ENCODE measurements around the gene EBLN1.

EBLN1 gene

DNA sequence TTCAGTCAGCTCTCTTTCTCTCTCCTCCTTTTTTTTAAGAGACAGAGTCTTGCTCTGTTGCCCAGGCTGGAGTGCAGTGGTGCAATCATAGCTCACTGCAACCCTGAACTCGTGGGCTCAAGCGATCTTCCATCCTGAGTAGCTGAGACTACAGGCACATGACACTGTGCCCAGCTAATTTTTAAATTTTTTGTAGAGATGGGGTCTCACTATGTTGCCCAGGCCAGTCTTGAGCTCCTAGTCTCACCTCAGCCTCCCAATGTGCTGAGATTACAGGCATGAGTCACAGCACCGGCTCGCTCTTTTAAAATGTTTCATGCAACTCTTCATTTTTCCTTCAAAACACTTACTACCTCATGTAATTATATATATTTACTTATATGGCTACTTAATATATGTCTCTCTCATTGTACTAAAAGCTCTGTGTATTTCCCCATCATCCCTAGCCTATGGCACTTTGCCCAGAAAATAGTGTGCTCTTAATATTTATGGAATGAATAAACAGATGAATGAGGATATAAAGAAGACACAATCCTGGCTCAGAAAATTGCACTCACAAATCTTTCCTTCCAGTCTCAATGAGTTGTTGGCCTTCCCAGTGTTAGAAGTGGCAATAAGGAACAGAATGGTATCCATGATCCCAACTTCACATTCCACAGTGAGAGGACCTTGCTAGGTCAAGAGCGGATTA is 33.9 kb downstream of the EBLN1 start:
- TF ChIP-seq YY1 (IDR thresholded peaks at IDR 0.05; ENCODE audit: low read depth) (no peak), NFIC (IDR thresholded peaks at IDR 0.05) (no peak), EGR1 (IDR thresholded peaks at IDR 0.05) (no peak), TCF12 (IDR thresholded peaks at IDR 0.05; ENCODE audit: low read depth) (no peak), RAD21 (IDR thresholded peaks at IDR 0.05; ENCODE audit: low read depth) (no peak), ZBTB7A (IDR thresholded peaks at IDR 0.05; ENCODE audit: low read depth) (no peak), FOXM1 (IDR thresholded peaks at IDR 0.05; ENCODE audit: borderline replicate concordance, low read depth) (no peak), EP300 (IDR thresholded peaks at IDR 0.05; ENCODE audit: borderline replicate concordance) (no peak), CEBPB (IDR thresholded peaks at IDR 0.05) (no peak), TAF1 (IDR thresholded peaks at IDR 0.05; ENCODE audit: low read depth) (no peak), TEAD4 (IDR thresholded peaks at IDR 0.05) (no peak), CREB1 (IDR thresholded peaks at IDR 0.05; ENCODE audit: low read depth) (no peak)
- TF ChIP-seq, protein P1, sequence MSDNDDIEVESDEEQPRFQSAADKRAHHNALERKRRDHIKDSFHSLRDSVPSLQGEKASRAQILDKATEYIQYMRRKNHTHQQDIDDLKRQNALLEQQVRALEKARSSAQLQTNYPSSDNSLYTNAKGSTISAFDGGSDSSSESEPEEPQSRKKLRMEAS (IDR thresholded peaks at IDR 0.05) = no peak
- TF ChIP-seq, protein P2, sequence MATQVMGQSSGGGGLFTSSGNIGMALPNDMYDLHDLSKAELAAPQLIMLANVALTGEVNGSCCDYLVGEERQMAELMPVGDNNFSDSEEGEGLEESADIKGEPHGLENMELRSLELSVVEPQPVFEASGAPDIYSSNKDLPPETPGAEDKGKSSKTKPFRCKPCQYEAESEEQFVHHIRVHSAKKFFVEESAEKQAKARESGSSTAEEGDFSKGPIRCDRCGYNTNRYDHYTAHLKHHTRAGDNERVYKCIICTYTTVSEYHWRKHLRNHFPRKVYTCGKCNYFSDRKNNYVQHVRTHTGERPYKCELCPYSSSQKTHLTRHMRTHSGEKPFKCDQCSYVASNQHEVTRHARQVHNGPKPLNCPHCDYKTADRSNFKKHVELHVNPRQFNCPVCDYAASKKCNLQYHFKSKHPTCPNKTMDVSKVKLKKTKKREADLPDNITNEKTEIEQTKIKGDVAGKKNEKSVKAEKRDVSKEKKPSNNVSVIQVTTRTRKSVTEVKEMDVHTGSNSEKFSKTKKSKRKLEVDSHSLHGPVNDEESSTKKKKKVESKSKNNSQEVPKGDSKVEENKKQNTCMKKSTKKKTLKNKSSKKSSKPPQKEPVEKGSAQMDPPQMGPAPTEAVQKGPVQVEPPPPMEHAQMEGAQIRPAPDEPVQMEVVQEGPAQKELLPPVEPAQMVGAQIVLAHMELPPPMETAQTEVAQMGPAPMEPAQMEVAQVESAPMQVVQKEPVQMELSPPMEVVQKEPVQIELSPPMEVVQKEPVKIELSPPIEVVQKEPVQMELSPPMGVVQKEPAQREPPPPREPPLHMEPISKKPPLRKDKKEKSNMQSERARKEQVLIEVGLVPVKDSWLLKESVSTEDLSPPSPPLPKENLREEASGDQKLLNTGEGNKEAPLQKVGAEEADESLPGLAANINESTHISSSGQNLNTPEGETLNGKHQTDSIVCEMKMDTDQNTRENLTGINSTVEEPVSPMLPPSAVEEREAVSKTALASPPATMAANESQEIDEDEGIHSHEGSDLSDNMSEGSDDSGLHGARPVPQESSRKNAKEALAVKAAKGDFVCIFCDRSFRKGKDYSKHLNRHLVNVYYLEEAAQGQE (IDR thresholded peaks at IDR 0.05; ENCODE audit: low read depth) = no peak
- TF ChIP-seq, protein P3, sequence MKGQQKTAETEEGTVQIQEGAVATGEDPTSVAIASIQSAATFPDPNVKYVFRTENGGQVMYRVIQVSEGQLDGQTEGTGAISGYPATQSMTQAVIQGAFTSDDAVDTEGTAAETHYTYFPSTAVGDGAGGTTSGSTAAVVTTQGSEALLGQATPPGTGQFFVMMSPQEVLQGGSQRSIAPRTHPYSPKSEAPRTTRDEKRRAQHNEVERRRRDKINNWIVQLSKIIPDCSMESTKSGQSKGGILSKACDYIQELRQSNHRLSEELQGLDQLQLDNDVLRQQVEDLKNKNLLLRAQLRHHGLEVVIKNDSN (IDR thresholded peaks at IDR 0.05) = no peak

DNA sequence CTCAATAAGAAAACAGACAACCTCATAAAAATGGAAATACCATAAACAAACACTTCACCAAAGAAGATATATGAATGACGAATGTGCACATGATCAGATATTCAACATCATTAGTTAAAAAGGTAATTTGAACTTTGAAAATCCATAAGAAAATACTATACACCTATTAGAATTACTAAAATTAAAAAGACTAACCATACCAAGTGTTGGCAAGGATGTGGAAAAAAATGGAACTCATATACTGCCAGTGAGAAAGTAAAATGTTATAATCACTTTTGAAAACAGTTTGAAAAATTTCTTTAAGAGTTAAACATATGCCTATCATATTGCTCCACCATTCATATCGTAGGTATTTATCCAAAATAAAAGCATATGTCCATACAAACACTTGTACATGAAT is 37.1 kb downstream of the EBLN1 start:
- no peak for TF ChIP-seq ZBTB7A (IDR thresholded peaks at IDR 0.05; ENCODE audit: low read depth)

DNA sequence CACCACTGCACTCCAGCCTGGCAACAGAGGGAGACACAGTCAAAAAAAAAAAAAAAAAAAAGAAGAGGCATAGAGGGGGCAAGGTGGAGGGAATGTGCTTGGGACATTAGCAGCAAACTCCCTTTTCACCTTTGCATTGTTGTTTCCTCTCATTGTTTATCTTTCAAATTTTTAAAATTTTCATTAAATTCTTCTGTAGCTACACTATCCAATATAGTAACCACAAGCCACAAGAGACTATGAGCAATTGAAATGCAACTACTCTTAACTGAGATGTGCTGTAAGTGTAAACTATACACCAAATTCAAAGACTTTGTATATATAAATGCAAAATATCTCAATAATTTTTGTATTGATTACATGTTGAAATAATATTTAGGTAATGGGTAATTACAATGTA is 43.4 kb downstream of the EBLN1 start:
- TF ChIP-seq EGR1 (IDR thresholded peaks at IDR 0.05) = no peak
- no peak for TF ChIP-seq YY1 (IDR thresholded peaks at IDR 0.05; ENCODE audit: low read depth)
- TF ChIP-seq TAF1 (IDR thresholded peaks at IDR 0.05; ENCODE audit: low read depth) = no peak
- TF ChIP-seq ZBTB7A (IDR thresholded peaks at IDR 0.05; ENCODE audit: low read depth) = no peak
- no peak for TF ChIP-seq CREB1 (IDR thresholded peaks at IDR 0.05; ENCODE audit: low read depth)
- TF ChIP-seq RAD21 (IDR thresholded peaks at IDR 0.05; ENCODE audit: low read depth) = no peak
- TF ChIP-seq NFIC (IDR thresholded peaks at IDR 0.05) = no peak
- TF ChIP-seq, protein P2 (IDR thresholded peaks at IDR 0.05; ENCODE audit: low read depth) = no peak

DNA sequence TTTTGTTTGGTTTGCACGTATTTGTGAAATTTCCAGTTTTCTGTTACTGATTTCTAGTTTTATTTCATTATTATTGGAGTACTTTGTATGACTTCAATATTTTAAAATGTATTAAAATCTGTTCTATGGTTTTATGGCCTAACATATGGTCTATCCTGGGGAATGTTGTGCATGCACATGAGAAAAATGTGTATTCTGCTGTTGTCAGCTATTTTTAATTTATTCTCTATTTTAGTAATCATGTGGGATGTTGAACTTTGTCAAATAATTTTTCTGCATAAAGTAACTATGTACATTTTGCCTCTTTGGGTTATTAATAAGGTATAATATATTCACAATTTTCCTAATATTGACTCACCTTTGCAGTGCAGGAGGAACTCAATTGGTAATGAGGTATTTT is 46.7 kb downstream of the EBLN1 start:
- TF ChIP-seq ZBTB7A (IDR thresholded peaks at IDR 0.05; ENCODE audit: low read depth) (no peak), CEBPB (IDR thresholded peaks at IDR 0.05) (no peak), CREB1 (IDR thresholded peaks at IDR 0.05; ENCODE audit: low read depth) (no peak), NFIC (IDR thresholded peaks at IDR 0.05) (no peak), TEAD4 (IDR thresholded peaks at IDR 0.05) (no peak), FOXM1 (IDR thresholded peaks at IDR 0.05; ENCODE audit: borderline replicate concordance, low read depth) (no peak), YY1 (IDR thresholded peaks at IDR 0.05; ENCODE audit: low read depth) (no peak), EGR1 (IDR thresholded peaks at IDR 0.05) (no peak), TAF1 (IDR thresholded peaks at IDR 0.05; ENCODE audit: low read depth) (no peak)
- TF ChIP-seq, protein P3 (IDR thresholded peaks at IDR 0.05) = no peak
- TF ChIP-seq, protein P2 (IDR thresholded peaks at IDR 0.05; ENCODE audit: low read depth) = no peak

DNA sequence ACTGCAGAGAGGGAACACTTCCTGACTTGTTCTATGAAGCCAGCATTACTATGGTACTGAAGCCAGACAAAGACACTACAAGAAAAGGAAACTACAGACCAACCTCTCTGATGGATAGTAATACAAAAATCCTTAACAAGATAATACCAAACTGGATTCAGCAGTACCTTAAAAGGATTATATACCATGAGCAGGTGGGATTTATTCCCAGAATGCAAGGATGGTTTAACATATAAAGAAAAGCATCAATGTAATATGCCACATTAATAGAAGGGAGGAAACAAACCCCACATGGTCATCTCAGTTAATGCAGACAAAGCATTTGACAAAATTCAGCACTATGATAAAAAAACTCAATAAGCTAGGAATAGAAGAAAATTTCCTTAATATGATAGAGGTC is 47.2 kb downstream of the EBLN1 start:
- TF ChIP-seq CREB1 (IDR thresholded peaks at IDR 0.05; ENCODE audit: low read depth) = no peak
- TF ChIP-seq NFIC (IDR thresholded peaks at IDR 0.05) = no peak
- TF ChIP-seq TCF12 (IDR thresholded peaks at IDR 0.05; ENCODE audit: low read depth) = no peak
- TF ChIP-seq, protein P3 (IDR thresholded peaks at IDR 0.05) = no peak
- no peak for TF ChIP-seq FOXM1 (IDR thresholded peaks at IDR 0.05; ENCODE audit: borderline replicate concordance, low read depth)
- TF ChIP-seq TEAD4 (IDR thresholded peaks at IDR 0.05) = no peak
- no peak for TF ChIP-seq RAD21 (IDR thresholded peaks at IDR 0.05; ENCODE audit: low read depth)
- no peak for TF ChIP-seq EGR1 (IDR thresholded peaks at IDR 0.05)
- TF ChIP-seq, protein P2 (IDR thresholded peaks at IDR 0.05; ENCODE audit: low read depth) = no peak
- TF ChIP-seq YY1 (IDR thresholded peaks at IDR 0.05; ENCODE audit: low read depth) = no peak
